Erythroblast (primary cell): ENCODE results near the gene GLIS1.

Experiments used
- DNase-seq, 2 experiments: peaks; one replicate each; lab custom pipeline; 2025; lab: John Stamatoyannopoulos, UW
- GATA1 ChIP-seq: IDR thresholded peaks from 2 replicates; pipeline ENCODE4 v1.6.1; 2011; ENCODE audit warnings: low read depth, mild to moderate bottlenecking, control low read depth, low read length, moderate library complexity
- POLR2A ChIP-seq: IDR thresholded peaks from 2 replicates; pipeline ENCODE4 v1.6.1; 2011; ENCODE audit warnings: mild to moderate bottlenecking, low read length

GLIS1 gene

DNA sequence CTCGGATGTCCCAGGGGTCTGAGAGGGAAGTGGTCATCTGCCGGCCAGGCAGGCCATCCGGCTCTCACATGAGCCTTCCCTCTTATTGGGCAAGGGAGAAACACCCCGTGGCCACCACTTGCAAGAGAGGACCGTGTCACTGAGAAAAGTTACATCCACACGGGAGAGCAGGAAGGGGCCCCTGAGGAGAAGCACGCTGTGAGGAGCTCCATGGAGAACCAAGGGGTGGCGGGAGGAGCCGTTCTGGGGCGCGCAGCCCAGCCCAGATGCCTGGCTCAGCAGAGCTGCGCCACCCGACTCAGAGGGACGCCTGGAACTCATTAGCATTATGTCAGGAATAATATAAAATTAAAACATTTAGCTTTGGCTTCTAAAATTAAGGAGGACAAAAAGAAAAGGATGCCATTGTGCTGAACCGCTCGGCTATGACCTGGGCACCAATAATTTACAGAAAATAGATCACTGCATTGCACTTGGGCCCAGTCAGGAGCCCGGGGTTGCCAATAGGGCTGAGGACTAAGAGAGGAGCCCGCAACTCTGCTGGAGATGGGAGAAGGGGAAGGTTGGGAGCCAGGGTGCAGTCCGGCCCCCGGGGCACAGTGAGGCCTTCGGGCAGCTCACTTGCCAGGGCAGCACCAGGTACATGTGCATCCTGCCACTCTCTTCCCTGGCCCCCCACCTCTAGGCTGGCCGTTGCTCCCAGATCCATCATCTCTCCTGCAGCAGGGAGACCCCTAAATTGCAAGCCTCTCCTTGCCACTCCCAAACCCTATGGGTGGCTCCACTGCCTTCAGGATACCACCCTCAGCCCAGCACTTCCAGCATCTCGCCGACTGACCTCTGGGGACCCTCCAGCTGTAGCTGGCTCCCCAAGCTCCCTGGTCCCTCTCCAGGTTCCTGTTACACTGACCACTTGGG is 194.9 kb downstream of the GLIS1 start:
- no peak for DNase-seq
- TF ChIP-seq GATA1 = no peak

- no peak for TF ChIP-seq POLR2A
- DNase-seq = no peak
Observed at GRCh38 chr1:53543130-53543777, 195.7 kb downstream of the GLIS1 start.

DNA sequence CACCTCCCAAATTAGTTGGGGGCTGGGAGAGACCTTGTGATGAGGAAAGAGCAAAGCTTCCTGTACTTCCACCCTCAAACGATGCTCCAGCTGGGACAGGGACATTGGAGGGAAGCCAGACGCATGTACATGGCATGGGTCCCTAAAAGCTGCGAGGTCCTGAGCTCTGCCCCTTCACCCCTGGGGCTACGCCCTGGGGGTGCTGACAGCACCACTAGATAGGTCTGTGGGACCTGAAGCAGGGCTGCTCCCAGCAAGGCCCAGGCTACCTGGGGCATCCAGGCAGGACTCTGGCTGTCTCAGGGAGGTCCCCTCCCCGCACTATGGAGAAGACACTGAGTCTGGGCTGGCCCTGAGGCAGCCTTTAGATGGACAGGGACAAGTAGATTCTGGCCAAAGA is 196.4 kb downstream of the GLIS1 start:
- TF ChIP-seq GATA1 (no peak), POLR2A (no peak)
- no peak for DNase-seq

DNA sequence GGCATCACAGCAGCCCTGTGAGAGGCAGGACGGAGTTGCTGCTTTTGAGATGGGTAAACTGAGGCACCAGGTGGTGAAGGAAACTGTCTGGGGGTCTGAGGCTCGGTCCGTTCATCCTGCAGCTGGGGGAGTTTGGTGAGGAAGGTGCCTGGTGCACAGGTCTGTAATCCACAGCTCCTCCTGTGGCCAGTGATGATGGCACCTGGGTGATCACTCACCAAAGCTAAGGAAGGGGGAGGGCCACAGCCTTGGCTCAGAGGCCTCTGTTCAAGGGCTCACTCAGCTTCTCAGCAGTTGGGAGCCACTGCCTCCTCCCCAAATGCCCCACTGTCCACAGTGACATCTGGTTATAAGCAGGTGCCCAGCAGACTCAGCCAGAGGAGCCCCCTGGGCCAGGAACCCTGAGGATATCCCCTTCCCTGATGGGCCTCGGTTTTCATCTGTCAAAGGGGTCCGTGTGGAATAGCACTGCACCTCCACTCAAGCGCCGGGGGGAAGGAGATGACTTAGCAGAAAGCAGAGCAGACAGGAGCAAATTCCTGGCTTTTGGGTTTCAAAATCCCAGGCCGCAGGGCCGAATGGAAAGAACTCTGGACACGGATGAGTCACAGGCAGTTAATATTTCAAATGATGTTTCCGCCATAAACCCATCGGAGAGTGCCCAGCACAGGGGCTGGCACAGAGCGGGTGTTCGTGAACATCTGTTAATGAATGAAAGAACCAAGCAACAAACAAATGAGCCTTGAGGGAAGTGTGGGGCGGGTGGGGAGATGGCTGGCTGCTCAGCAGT is 197.0 kb downstream of the GLIS1 start:
- DNase-seq = no peak

DNA sequence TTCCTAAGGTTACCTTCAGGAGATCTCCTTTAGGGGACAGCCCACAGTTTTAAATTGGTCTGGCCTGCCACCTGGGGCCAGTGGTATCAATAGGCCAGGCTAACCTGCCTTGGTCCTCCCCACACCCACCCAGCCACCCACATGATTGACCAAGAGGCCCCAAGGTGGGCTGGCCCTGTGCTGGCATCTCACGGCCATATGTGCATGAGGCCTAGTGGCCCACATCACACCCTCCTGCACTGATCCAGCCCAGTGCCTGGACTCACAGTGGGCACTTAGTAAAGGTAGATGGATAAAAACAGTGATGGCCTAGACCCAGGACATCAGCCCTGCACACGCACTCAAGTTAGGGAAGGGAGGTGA is 197.7 kb downstream of the GLIS1 start:
- TF ChIP-seq POLR2A (no peak), GATA1 (no peak)
- no peak for DNase-seq

More for the DNA sequence above, 197.0 kb downstream of the GLIS1 start:
- TF ChIP-seq GATA1 (no peak), POLR2A (no peak)

GRCh38 chr1:53540604-53541262 is 198.2 kb downstream of the GLIS1 start:
- DNase-seq = no peak
- TF ChIP-seq GATA1 = no peak
- TF ChIP-seq POLR2A = no peak

DNA sequence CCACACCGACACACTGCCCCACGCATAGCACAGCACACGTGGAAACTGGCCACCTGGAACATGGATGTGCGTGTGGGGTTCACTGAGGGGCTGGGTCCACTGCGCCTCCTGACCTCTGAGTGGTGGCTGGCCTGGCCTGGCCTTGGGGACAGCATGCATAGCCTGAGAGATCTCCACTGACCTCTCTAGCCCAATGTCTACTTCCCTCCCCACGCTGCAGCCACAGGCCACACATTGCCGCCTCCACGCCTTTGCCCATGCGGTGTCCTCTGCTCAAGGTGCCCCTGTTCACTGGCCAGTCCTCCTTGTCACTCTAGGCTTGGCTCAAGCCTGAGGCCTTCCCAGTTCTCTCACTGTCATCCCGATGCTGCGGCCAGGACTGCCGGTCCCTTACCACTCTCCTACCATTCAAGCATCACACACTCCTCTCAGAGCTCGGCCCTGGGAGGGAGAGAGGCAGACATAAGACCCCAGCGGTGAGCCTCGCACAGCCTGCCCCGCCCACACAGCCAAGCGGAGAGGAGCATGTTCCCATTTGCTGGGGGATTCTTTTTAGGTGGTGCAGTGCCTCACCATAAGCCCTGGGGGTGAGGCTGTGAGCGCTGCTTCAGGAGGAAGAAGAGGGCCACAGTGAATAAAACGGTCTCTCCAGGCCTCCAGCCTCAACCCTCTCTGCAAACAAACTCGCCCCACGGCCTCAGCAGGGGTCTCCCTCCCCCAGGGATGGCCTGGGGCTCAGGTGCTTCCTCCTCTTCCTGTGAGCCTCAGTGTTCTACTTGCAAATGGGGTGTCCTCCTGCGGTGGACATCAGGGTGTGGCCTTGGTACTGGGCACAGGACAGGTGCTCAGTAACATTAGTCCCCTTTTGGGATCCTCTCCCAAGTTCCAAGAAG is 199.0 kb downstream of the GLIS1 start:
- no peak for DNase-seq
- no peak for TF ChIP-seq POLR2A
- TF ChIP-seq GATA1 = no peak

DNA sequence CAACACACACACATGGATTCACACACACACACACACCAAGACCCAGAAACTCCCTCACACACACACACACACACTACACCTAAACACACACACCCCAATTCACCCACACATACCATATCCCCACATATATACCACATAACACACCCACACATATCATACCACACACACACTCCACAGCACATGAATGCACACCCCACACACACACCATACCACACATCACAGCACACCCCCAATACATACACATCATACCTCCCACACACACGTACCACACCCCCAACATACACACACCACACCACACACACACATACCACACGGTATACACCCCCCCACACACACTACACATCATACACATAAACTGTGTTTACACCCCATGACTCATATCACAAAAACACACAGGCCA is 199.7 kb downstream of the GLIS1 start:
- TF ChIP-seq POLR2A (no peak), GATA1 (no peak)
- no peak for DNase-seq

GRCh38 chr1:53536606-53537005 is 202.4 kb downstream of the GLIS1 start:
- no peak for DNase-seq

GRCh38 chr1:53535846-53536245 is 203.1 kb downstream of the GLIS1 start:
- TF ChIP-seq POLR2A (no peak), GATA1 (no peak)
- no peak for DNase-seq

More at GRCh38 chr1:53536606-53537005, 202.4 kb downstream of the GLIS1 start:
- TF ChIP-seq GATA1 (no peak), POLR2A (no peak)

GRCh38 chr1:53535226-53535625 is 203.7 kb downstream of the GLIS1 start:
- TF ChIP-seq POLR2A (no peak), GATA1 (no peak)
- DNase-seq = no peak

- DNase-seq = no peak
- no peak for TF ChIP-seq POLR2A
- TF ChIP-seq GATA1 = no peak
Observed at GRCh38 chr1:53532912-53533311, 206.1 kb downstream of the GLIS1 start.
